HCT116 (cell line): ENCODE results near the gene NPLOC4.
"Not testable (repeated sequence)": the region's sequence is repeated elsewhere in the genome, so short reads cannot be mapped to it uniquely, and the experiment has no call there.

Experiments used
- ATF3 ChIP-seq: IDR thresholded peaks from 2 replicates; pipeline ENCODE4 v1.6.1; 2012
- CTCF ChIP-seq, 3 experiments: fragments of 200-600 bp in 1 of 3; sonication (generic) in 1 of 3; IDR thresholded peaks in 2 of 3; conservative IDR thresholded peaks in 1 of 3; 2 replicates each; pipeline ENCODE4 v1.5.1; 2012 to 2017; ENCODE audit warnings: low read depth in 2 of 3, low read length in 2 of 3, antibody characterized with exemption in 1 of 3, borderline replicate concordance in 1 of 3, control low read depth in 1 of 3, mild to moderate bottlenecking in 1 of 3, mixed read lengths in 1 of 3, mixed run types in 1 of 3, moderate library complexity in 1 of 3; ENCODE audit not compliant: insufficient read depth in 1 of 3
- EZH2 ChIP-seq: fragments of 200-600 bp; sonication (generic); IDR thresholded peaks from 2 replicates; pipeline ENCODE4 v1.6.1; 2017; ENCODE audit warnings: antibody characterized with exemption, mixed run types
- MAX ChIP-seq: IDR thresholded peaks from 2 replicates; pipeline ENCODE4 v1.6.1; 2012
- POLR2A ChIP-seq: IDR thresholded peaks from 2 replicates; pipeline ENCODE4 v1.7.0; 2011; ENCODE audit warnings: borderline replicate concordance; ENCODE audit not compliant: insufficient read depth, insufficient read length; ENCODE audit errors: extremely low read depth
- ZBTB33 ChIP-seq: IDR thresholded peaks from 2 replicates; pipeline ENCODE4 v1.6.1; 2011; ENCODE audit warnings: mild to moderate bottlenecking, low read length, moderate library complexity; ENCODE audit not compliant: insufficient replicate concordance; ENCODE audit errors: extremely low read depth

GRCh38 chr17:81531998-81532404 lies 104.9 kb downstream of the NPLOC4 start:
- not testable (repeated sequence) for TF ChIP-seq EZH2; POLR2A; ATF3; CTCF (IDR thresholded peaks at IDR 0.05 in 2 of 3, conservative IDR thresholded peaks at IDR 0.05 in 1 of 3; ENCODE audit: borderline replicate concordance in 1 of 3, insufficient read depth in 1 of 3, low read depth in 2 of 3, low read length in 2 of 3); MAX; ZBTB33
